T-helper 1 cell treated with Interleukin-12 subunit alpha and Interleukin-12 subunit beta and Interleukin-4 antibody, amounts not matched to agents 30 ng/mL and 1 ng/mL, for 36 hours (primary cell): ENCODE measurements around the gene STAG2. TPM values are rescaled to one million over a fixed set of nuclear protein-coding genes. Genes with fewer than 3 reads are reported as not detected.
"Not testable (repeated sequence)": the region's sequence is repeated elsewhere in the genome, so short reads cannot be mapped to it uniquely, and the experiment has no call there.

Source experiments
- intact Hi-C: fragments of 100-400 bp; cut with micrococcal nuclease; formaldehyde crosslinking; loops from one replicate; pipeline ENCODE4 v1.15.1; 2024
- total RNA-seq: library from RNA; stranded (reverse); gene quantifications from 2 replicates; pipeline ENCODE4 v1.2.3, GENCODE V29; 2022

STAG2 gene
- total RNA-seq: 92.0 and 101 TPM in 2 replicates

- intact Hi-C loops: loop anchor here (1.0 to 10.0 kb wide), 7 partner anchors 84 to 1243 kb away; partner anchors contain the start of genes SH2D1A and XIAP
Observed at GRCh38 chrX:123961268-123962005, at the start of gene STAG2. TSS of gene STAG2 (plus strand) at chrX:123961706. CDS start at chrX:124022628, 60,922 bp downstream.

- intact Hi-C loops: no loop called here
Observed at GRCh38 chrX:123917069-123917468, 44.4 kb upstream of the STAG2 start.

GRCh38 chrX:123918106-123918721 lies 43.3 kb upstream of the STAG2 start:
- intact Hi-C loops: no loop called here

DNA sequence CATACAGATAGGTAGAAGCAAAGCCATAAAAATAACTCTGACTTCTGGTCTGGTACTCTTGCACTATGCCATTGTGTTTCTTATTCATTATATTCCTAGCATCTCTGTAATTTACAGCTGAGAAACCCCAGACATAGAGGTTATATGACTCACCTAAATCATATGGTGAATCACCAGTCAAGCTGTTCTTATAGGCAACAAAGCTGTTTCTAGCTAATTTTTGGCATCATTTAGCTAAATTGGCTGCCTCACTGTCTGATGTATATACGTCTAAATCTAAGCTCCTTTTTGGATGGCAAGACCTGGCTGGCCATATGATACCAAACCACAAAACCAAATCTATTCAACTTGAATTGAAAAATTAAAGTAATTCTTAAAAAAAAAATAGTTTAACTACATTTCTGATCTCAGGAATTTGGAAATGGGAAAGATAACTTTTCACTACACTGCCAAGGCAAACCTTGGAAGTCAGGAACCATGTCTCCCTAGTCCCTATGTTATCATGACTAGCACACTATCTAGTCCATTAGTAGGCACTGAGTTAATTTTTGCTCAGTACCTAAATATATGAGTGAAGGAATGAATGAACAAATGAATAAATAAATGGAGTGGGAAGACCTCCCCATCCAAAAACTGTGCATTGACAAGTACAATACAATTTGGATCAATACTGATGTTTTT lies 41.3 kb upstream of the STAG2 start:
- intact Hi-C loops: no loop called here

GRCh38 chrX:123923211-123923610 lies 38.3 kb upstream of the STAG2 start:
- intact Hi-C loops: no loop called here

- intact Hi-C loops: no loop called here
Observed at GRCh38 chrX:123924186-123924585, 37.3 kb upstream of the STAG2 start.

DNA sequence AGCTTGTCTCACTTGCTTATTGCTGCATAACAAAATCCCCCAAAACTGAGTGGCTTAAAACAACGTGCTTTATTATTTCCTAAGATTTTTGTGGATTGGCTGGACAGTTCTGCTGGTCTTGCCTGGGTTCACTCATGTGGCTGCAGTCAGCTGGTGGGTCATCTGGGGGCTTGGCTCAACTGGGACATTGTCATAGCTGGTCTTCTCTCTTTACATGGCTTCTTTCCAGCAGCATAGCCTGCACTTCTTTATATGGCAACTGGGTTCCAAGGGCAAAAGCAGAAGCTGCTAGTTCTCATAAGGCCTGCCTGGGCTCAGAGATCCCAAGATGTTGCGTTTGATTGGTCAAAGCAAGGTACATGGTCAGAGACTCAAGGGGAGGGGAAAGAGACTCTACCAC lies 33.7 kb upstream of the STAG2 start:
- intact Hi-C loops: no loop called here

DNA sequence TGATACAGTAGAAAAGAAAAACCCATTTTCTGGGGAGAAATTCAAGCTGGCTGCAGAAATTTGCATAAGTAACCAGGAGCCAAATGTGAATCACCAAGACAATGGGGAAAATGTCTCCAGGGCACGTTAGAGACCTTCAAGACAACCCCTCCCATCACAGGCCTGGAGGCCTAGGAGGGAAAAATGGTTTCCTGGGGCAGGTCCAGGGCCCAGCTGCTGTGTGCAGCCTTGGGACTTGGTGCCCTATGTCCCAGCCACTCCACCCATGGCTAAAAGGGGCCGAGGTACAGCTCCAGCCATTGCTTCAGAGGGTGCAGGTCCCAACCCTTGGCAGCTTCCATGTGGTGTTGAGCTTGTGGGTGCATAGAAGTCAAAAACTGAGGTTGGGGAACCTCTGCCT lies 29.5 kb upstream of the STAG2 start:
- intact Hi-C loops: not testable (repeated sequence)

DNA sequence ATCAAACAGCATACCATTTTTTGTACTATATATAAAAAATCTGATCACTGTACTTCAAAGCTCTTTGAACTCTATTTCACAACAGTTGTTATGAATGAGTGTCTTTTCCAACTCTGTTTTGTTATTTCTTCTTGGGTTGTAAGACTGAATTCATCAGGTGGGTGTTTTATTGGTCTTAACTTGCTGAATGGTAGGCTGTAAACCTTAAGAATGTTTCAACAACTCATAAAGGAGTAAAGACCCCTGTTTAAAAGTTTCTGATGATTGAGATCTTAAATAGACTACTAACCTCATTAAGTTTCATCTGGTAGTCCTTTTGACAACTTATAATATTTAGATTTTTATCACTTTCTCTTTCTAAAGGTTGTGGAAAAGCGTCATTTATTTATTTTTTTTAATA lies 18.4 kb upstream of the STAG2 start:
- intact Hi-C loops: no loop called here

DNA sequence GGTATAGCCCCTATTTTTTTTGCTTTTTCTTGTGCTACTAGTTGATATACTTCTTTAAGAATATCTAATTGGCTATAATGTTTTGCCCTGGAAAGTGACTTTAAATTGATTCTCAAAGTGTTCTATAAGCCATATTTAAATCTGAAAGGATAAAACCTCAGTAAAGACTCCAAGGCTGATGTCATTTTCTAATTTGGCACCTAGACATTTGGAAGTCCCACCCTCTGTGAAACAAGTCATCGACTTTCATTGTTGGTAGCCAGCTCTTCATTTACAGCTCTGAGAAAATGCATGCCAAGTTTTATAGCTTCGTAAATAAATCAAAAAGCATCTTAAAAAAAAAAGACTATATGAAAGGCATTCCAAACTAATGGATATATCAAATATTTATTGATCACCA lies 18.0 kb upstream of the STAG2 start:
- intact Hi-C loops: no loop called here

DNA sequence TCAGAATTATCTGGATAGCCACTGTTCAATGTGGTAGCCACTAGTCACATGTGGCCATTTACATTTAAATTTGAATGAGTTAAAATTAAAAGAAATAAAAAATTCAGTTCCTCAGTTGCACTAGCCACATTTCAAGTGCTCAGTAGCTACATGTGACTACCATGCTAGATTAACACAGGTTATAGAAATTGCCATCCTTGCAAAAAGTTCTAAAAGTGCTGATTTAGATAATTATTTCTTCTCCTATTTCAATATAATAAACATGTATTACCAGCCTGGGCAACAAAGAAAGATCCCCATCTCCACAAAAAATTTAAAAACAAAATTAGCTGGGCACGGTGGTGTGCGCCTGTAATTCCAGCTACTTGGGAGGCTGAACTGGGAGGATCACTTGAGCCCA lies 11.7 kb upstream of the STAG2 start:
- intact Hi-C loops: loop anchor here (10.0 kb wide), 1 partner anchor 1345 kb away; no protein-coding TSS in a partner anchor

DNA sequence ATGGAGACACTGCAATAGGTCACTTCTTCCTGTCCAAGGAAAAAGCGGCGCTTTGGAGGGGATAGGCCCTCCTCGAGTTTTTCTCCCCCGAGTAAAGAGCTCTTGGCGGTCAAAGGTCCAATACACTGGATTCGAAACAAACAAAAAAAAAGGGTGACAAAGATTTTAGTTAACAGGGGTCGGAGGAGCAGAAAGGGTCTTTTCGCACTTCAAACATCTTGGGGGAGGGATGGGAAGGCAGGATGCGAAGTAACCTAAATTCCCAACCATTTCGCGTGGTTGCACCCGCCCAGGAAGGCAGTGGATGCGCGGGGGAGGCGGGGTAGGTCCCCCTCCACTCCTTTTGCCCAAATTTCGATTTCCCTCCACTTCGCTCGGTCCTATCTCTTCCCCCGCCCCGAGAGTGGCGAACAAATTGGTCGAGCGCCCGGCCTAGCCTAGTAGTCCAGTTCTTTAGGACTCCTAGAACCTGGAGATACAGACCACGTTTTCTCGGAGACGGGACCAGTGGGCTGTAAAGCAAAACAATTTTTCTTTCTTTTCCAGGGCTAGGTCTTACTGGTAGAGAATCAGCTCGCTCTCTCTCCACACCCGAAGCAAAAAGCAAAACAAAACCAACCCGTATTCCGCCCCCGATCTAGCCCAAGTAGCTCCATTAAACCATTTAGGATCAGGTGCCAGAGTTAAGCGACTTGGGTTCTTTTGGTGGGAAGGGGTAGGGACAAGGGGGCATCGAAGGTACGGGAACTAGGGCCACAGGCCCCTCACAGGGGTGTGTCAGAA lies 2.0 kb upstream of the STAG2 start:
- intact Hi-C loops: loop anchor here (1.0 to 10.0 kb wide), 11 partner anchors 59 to 1335 kb away; no protein-coding TSS in a partner anchor

- intact Hi-C loops: loop anchor here (1.0 to 10.0 kb wide), 7 partner anchors 84 to 1244 kb away; no protein-coding TSS in a partner anchor
Observed at GRCh38 chrX:123960956-123961267, 594 bp upstream of the STAG2 start.

GRCh38 chrX:123962006-123962467 lies 531 bp downstream of the STAG2 start:
- intact Hi-C loops: loop anchor here (1.0 to 10.0 kb wide), 7 partner anchors 85 to 1243 kb away; partner anchors contain the start of genes SH2D1A and XIAP

GRCh38 chrX:123962794-123963373 lies 1.4 kb downstream of the STAG2 start:
- intact Hi-C loops: loop anchor here (1.0 to 10.0 kb wide), 10 partner anchors 86 to 1242 kb away; partner anchors contain the start of genes SH2D1A, THOC2 and XIAP

DNA sequence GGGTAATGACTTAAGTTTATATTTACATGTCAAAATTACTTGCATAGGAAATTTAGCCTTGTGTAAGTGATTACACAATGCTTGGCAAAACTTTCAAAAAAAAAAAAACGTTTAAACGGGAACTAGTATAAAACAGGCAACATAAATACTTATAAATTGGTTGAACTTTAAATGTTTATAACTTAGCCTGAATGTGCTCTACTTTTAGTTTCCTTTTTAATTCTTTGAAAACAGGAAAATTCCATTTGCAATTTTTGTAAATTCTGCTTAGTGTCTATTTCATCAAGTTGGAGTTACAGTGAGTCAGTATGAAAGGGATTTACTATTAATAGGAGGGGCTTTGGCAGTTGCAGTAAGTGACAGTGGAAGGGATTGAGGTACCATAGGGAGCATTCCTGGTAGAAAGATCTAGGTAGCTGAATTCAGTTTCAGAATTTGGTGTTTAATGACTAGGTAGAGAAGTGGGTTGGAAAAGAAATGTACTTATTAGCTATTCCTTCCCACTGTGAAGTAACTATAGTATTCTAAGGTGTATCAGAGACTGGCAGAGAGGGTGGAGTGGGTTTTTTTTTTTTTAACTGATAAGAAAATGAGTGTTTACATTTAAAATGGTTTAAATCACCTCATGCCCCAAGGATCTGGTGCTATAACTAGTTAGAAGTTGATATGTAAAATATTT lies 2.8 kb downstream of the STAG2 start:
- intact Hi-C loops: loop anchor here (5.0 to 10.0 kb wide), 4 partner anchors 87 to 1241 kb away; no protein-coding TSS in a partner anchor

DNA sequence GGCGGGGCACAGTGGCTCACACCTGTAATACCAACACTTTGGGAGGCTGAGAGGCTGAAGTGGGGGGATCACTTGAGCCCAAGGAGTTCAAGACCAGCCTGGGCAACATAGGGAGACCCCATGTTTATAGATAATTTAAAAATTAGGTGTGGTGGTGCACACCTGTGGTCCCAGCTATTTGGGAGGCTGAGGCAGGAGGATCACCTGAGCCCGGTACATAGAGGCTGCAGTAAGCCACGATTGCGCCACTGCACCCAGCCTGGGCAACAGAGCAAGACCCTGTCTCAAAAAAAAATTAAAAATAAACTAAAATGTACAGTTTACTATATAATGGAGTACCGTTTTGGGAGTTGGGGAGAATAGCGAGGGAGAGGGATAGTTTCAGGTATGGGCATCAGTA lies 4.2 kb downstream of the STAG2 start:
- intact Hi-C loops: loop anchor here (10.0 kb wide), 1 partner anchor 1239 kb away; no protein-coding TSS in a partner anchor

DNA sequence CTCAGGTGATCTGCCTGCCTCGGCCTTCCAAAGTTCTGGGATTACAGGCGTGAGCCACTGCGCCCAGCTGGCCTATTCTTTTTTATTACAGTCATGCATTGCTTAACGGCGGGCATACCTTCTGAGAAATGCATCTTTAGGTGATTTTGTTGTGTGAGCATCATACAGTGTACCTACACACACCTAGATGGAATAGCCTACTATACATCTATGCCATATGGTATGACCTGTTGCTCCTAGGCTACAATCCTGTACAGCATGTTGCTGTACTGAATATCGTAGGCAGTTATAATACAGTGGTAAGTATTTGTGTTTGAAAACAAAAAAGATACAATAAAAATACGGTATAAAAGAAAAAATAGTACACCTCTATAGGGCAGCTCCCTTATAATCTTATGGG lies 6.0 kb downstream of the STAG2 start:
- intact Hi-C loops: loop anchor here (10.0 kb wide), 1 partner anchor 1237 kb away; no protein-coding TSS in a partner anchor

GRCh38 chrX:123968383-123969050 lies 7.0 kb downstream of the STAG2 start:
- intact Hi-C loops: loop anchor here (10.0 kb wide), 1 partner anchor 1236 kb away; no protein-coding TSS in a partner anchor
